Esophagus mucosa (tissue), 1 donor: ENCODE measurements around the gene POU2F2. TPM values are rescaled to one million over a fixed set of nuclear protein-coding genes. Genes with fewer than 3 reads are reported as not detected.

Source experiments
- ATAC-seq: fragments of 200-7000 bp; cut with Tn5 transposase; one replicate; pipeline ENCODE4 v1.9.1; 2020
- total RNA-seq: library from RNA; stranded (reverse); gene quantifications from one replicate; pipeline ENCODE4 v1.2.4, GENCODE V29; 2023
- donor health status: DM: yes; HTN: yes; CAD: no.

POU2F2 gene
- 1.00 TPM for total RNA-seq

GRCh38 chr19:42132030-42132628 is at the start of gene POU2F2:
TSS of gene POU2F2 (minus strand) at chr19:42132446. CDS start at chr19:42132411, 35 bp downstream.
- peak; percentile 47 for ATAC-seq

- no peak for ATAC-seq
Observed at GRCh38 chr19:42178791-42179674, 46.8 kb upstream of the POU2F2 start.

- ATAC-seq: no peak
Observed at GRCh38 chr19:42177686-42178019, 45.4 kb upstream of the POU2F2 start.

GRCh38 chr19:42176990-42177685 is 44.9 kb upstream of the POU2F2 start:
- peak; percentile 80 for ATAC-seq

GRCh38 chr19:42176649-42176989 is 44.4 kb upstream of the POU2F2 start:
- ATAC-seq: peak; percentile 35

GRCh38 chr19:42175952-42176648 is 43.9 kb upstream of the POU2F2 start:
- no peak for ATAC-seq

- no peak for ATAC-seq
Observed at GRCh38 chr19:42174958-42175734, 42.9 kb upstream of the POU2F2 start.

GRCh38 chr19:42174188-42174587 is 41.9 kb upstream of the POU2F2 start:
- ATAC-seq: no peak

GRCh38 chr19:42173695-42174094 is 41.4 kb upstream of the POU2F2 start:
- ATAC-seq: no peak

- no peak for ATAC-seq
Observed at GRCh38 chr19:42172261-42172660, 40.0 kb upstream of the POU2F2 start.

- ATAC-seq: no peak
Observed at GRCh38 chr19:42170715-42171114, 38.5 kb upstream of the POU2F2 start.

- ATAC-seq: no peak
Observed at GRCh38 chr19:42169486-42170413, 37.5 kb upstream of the POU2F2 start.

GRCh38 chr19:42168206-42168605 is 36.0 kb upstream of the POU2F2 start:
- no peak for ATAC-seq

GRCh38 chr19:42166316-42166715 is 34.1 kb upstream of the POU2F2 start:
- no peak for ATAC-seq

GRCh38 chr19:42165146-42165545 is 32.9 kb upstream of the POU2F2 start:
- no peak for ATAC-seq

GRCh38 chr19:42161616-42162263 is 29.5 kb upstream of the POU2F2 start:
- ATAC-seq: peak; percentile 18

- ATAC-seq: no peak
Observed at GRCh38 chr19:42159942-42160341, 27.7 kb upstream of the POU2F2 start.

GRCh38 chr19:42158926-42159325 is 26.7 kb upstream of the POU2F2 start:
- ATAC-seq: no peak

- ATAC-seq: no peak
Observed at GRCh38 chr19:42156571-42156970, 24.3 kb upstream of the POU2F2 start.

- no peak for ATAC-seq
Observed at GRCh38 chr19:42155796-42156195, 23.6 kb upstream of the POU2F2 start.
